HT1080 (cell line): Measurements from ENCODE around the gene BTN1A1. TPM values are rescaled to one million over a fixed set of nuclear protein-coding genes. Genes with fewer than 3 reads are reported as not detected.
"Not testable (repeated sequence)": the region's sequence is repeated elsewhere in the genome, so short reads cannot be mapped to it uniquely, and the experiment has no call there.

Experiments
- DNase-seq: peaks from one replicate; pipeline ENCODE4 v3.0.0-alpha.2; 2015; ENCODE audit warnings: low read depth
- total RNA-seq: library from RNA; depleted of rRNA; stranded (reverse); fragments of >200 nt; shearing (Covaris generic); gene quantifications from 2 replicates; pipeline ENCODE4 v1.2.3, GENCODE V29; 2014

Gene BTN1A1
- total RNA-seq, 1 experiment from 2014 or later = not detected

GRCh38 chr6:26507658-26508057 is 7.6 kb downstream of the BTN1A1 start:
- no peak for DNase-seq

- DNase-seq = peak; percentile 61
These were observed 10.9 kb downstream of the BTN1A1 start for GRCh38 chr6:26511033-26511432.

- DNase-seq = no peak
These were observed 14.9 kb downstream of the BTN1A1 start for GRCh38 chr6:26514984-26515383.

- no peak for DNase-seq
These were observed 16.7 kb downstream of the BTN1A1 start for GRCh38 chr6:26516481-26517427.

- no peak for DNase-seq
These were observed 19.3 kb downstream of the BTN1A1 start for GRCh38 chr6:26519359-26519758.

GRCh38 chr6:26520237-26520849 is 20.2 kb downstream of the BTN1A1 start:
- peak; percentile 60 for DNase-seq

GRCh38 chr6:26520850-26521599 is 20.9 kb downstream of the BTN1A1 start:
- peak; percentile 75 for DNase-seq

- DNase-seq = no peak
These were observed 21.7 kb downstream of the BTN1A1 start for GRCh38 chr6:26521600-26522391.

GRCh38 chr6:26522486-26523228 is 22.6 kb downstream of the BTN1A1 start:
- DNase-seq = not testable (repeated sequence)

GRCh38 chr6:26524314-26524713 is 24.2 kb downstream of the BTN1A1 start:
- DNase-seq = not testable (repeated sequence)

GRCh38 chr6:26524722-26525370 is 24.7 kb downstream of the BTN1A1 start:
- DNase-seq = no peak

- DNase-seq = no peak
These were observed 25.7 kb downstream of the BTN1A1 start for GRCh38 chr6:26525838-26526237.

- no peak for DNase-seq
These were observed 26.8 kb downstream of the BTN1A1 start for GRCh38 chr6:26526928-26527327.

- DNase-seq = no peak
These were observed 30.1 kb downstream of the BTN1A1 start for GRCh38 chr6:26530203-26530602.

- DNase-seq = no peak
These were observed 31.8 kb downstream of the BTN1A1 start for GRCh38 chr6:26531897-26532296.

GRCh38 chr6:26532699-26533531 is 32.8 kb downstream of the BTN1A1 start:
- peak; percentile 94 for DNase-seq

GRCh38 chr6:26533532-26533931 is 33.4 kb downstream of the BTN1A1 start:
- DNase-seq = no peak

GRCh38 chr6:26534681-26535465 is 34.8 kb downstream of the BTN1A1 start:
- DNase-seq = no peak
